Measurements from ENCODE around the gene AGBL1. TPM values are rescaled to one million over a fixed set of nuclear protein-coding genes. Genes with fewer than 3 reads are reported as not detected.

The AGBL1 gene
- polyA plus RNA-seq, 2 of the 4 experiments (the other 2 are of a cell fraction) = not detected

GRCh38 chr15:86756688-86757087 is 677.0 kb downstream of the AGBL1 start:
- TF ChIP-seq POLR2A (IDR thresholded peaks at IDR 0.05; ENCODE audit: low read length) = no peak
- 0 out of 5 replicates have a peak, but pooled peaks of 1 of the 2 experiments have one; percentile 15 for TF ChIP-seq RAD21 (conservative IDR thresholded peaks at IDR 0.05 in 1 of 2, IDR thresholded peaks at IDR 0.05 in 1 of 2)
- no peak for ATAC-seq
- H3K9me3 ChIP-seq = no peaks in the 10 kb centered on the region
- H3K27ac ChIP-seq = no peak overlapping the region
- no peaks in the 10 kb centered on the region for H3K4me1 ChIP-seq
- H3K4me3 ChIP-seq = no peak overlapping the region
- no peak for FAIRE-seq
- peak in 1 of 2 experiments; percentile 5 for DNase-seq (ENCODE audit: low read depth in 1 of 2, low spot score in 1 of 2)
- POLR2A ChIA-PET = no interaction called here
- CTCF ChIA-PET = interaction anchor here (0.6 to 0.7 kb wide), 4 partner anchors 16 to 789 kb away, joined by 3 to 5 read pairs (median 4); no protein-coding TSS in a partner anchor
- no peak overlapping the region for H3K4me2 ChIP-seq
- WGBS (ENCODE audit: missing lambda C conversion rate) = 17% methylated on average over 3 of the region's 3 CpGs

GRCh38 chr15:86759800-86760523 is 680.3 kb downstream of the AGBL1 start:
- H3K9me3 ChIP-seq = no peaks in the 10 kb centered on the region
- WGBS (ENCODE audit: missing lambda C conversion rate) = under 1% methylated on average over 5 of the region's 5 CpGs
- no peaks in the 10 kb centered on the region for H3K4me1 ChIP-seq
- ChIA-PET CTCF (interaction anchor here (0.6 to 1.4 kb wide), 2 partner anchors 11 to 35 kb away, joined by 3 read pairs; no protein-coding TSS in a partner anchor), POLR2A (no interaction called here)
- ATAC-seq = no peak
- H3K27ac ChIP-seq = no peak overlapping the region
- H3K4me2 ChIP-seq = no peak overlapping the region
- TF ChIP-seq KDM5A (IDR thresholded peaks at IDR 0.05) (no peak), POLR2A (IDR thresholded peaks at IDR 0.05; ENCODE audit: low read length) (no peak), HES2 (IDR thresholded peaks at IDR 0.05) (no peak), ATOH8 (CRISPR knock-in tag; IDR thresholded peaks at IDR 0.05; ENCODE audit: low read depth) (no peak), HOXA7 (CRISPR knock-in tag; IDR thresholded peaks at IDR 0.05) (no peak), MYC (IDR thresholded peaks at IDR 0.05; ENCODE audit: borderline replicate concordance, low read length) (no peak), HOXB5 (CRISPR knock-in tag; IDR thresholded peaks at IDR 0.05) (no peak), JUN (IDR thresholded peaks at IDR 0.05) (no peak), EP300 (IDR thresholded peaks at IDR 0.05) (no peak), PBX3 (IDR thresholded peaks at IDR 0.05) (no peak), RCOR1 (IDR thresholded peaks at IDR 0.05; ENCODE audit: low read depth, low read length) (no peak), FOSB (CRISPR knock-in tag; IDR thresholded peaks at IDR 0.05) (no peak)
- H3K4me3 ChIP-seq = no peak overlapping the region
- no peak for FAIRE-seq
- DNase-seq (ENCODE audit: low read depth in 1 of 2, low spot score in 1 of 2) = no peak

GRCh38 chr15:86762874-86763273 is 683.2 kb downstream of the AGBL1 start:
- Histone ChIP-seq H3K9me3 (no peaks in the 10 kb centered on the region), H3K27ac (no peak overlapping the region), H3K4me1 (no peaks in the 10 kb centered on the region), H3K4me2 (no peak overlapping the region), H3K4me3 (no peak overlapping the region)
- CTCF ChIA-PET = no interaction called here
- POLR2A ChIA-PET = no interaction called here
- ATAC-seq (no peak), DNase-seq (ENCODE audit: low read depth in 1 of 2, low spot score in 1 of 2) (no peak), FAIRE-seq (no peak)
- TF ChIP-seq USF2 (IDR thresholded peaks at IDR 0.05) = peak; percentile 41
- TF ChIP-seq NFE2L2 (conservative IDR thresholded peaks at IDR 0.05; ENCODE audit: low read length) = no peak
- 5% methylated on average over 2 of the region's 2 CpGs for WGBS (ENCODE audit: missing lambda C conversion rate)

- CTCF ChIA-PET = no interaction called here
- POLR2A ChIA-PET = no interaction called here
- no peak for ATAC-seq
- no peak overlapping the region for H3K4me2 ChIP-seq
- WGBS (ENCODE audit: missing lambda C conversion rate) = 17% methylated on average over 3 of the region's 3 CpGs
- no peak for DNase-seq (ENCODE audit: low read depth in 1 of 2, low spot score in 1 of 2)
- no peaks in the 10 kb centered on the region for H3K4me1 ChIP-seq
- no peak for FAIRE-seq
- no peaks in the 10 kb centered on the region for H3K9me3 ChIP-seq
- H3K27ac ChIP-seq = no peak overlapping the region
- no peak overlapping the region for H3K4me3 ChIP-seq
- TF ChIP-seq HEYL (CRISPR knock-in tag; IDR thresholded peaks at IDR 0.05) = no peak
- TF ChIP-seq MAZ (IDR thresholded peaks at IDR 0.05; ENCODE audit: borderline replicate concordance, low read depth, low read length) = no peak
- TF ChIP-seq KDM5A (IDR thresholded peaks at IDR 0.05) = no peak
- TF ChIP-seq EHMT2 (IDR thresholded peaks at IDR 0.05; ENCODE audit: low read depth) = no peak
- TF ChIP-seq MAX (IDR thresholded peaks at IDR 0.05) = no peak
- no peak for TF ChIP-seq FOSL2 (IDR thresholded peaks at IDR 0.05)
- no peak for TF ChIP-seq FOSL2 (CRISPR knock-in tag; IDR thresholded peaks at IDR 0.05)
- no peak for TF ChIP-seq MAFK (IDR thresholded peaks at IDR 0.05; ENCODE audit: partially characterized antibody)
- TF ChIP-seq ATOH8 (CRISPR knock-in tag; IDR thresholded peaks at IDR 0.05; ENCODE audit: low read depth) = no peak
- TF ChIP-seq RCOR1 (IDR thresholded peaks at IDR 0.05; ENCODE audit: low read depth, low read length) = no peak
- TF ChIP-seq HDAC2 (IDR thresholded peaks at IDR 0.05) = no peak
- TF ChIP-seq NFE2L2 (conservative IDR thresholded peaks at IDR 0.05; ENCODE audit: low read length) = no peak
- TF ChIP-seq CHD4 (IDR thresholded peaks at IDR 0.05; ENCODE audit: borderline replicate concordance) = no peak
- TF ChIP-seq ZSCAN20 (CRISPR knock-in tag; IDR thresholded peaks at IDR 0.05) = no peak
- no peak for TF ChIP-seq BCL3 (IDR thresholded peaks at IDR 0.05)
These were observed 684.4 kb downstream of the AGBL1 start for GRCh38 chr15:86764021-86764420.

Data from A549 (cell line).